Measurements from ENCODE around the gene AFAP1L1. TPM values are rescaled to one million over a fixed set of nuclear protein-coding genes. Genes with fewer than 3 reads are reported as not detected.

AFAP1L1 gene
- total RNA-seq, 1 donor, result 1.1 TPM

- Histone ChIP-seq H3K4me2 (ENCODE audit: insufficient read depth, low read length) (no peak overlapping the region), H3K9me3 (ENCODE audit: low read depth, low read length) (no peaks in the 10 kb centered on the region), H3K4me1 (ENCODE audit: insufficient read depth, low read length) (peaks cover 10% of the 10 kb centered on the region), H3K79me2 (ENCODE audit: insufficient read depth, low read length) (no peaks in the 10 kb centered on the region), H3K4me3 (ENCODE audit: insufficient read depth, low read length) (no peak overlapping the region), H3K27me3 (ENCODE audit: insufficient read depth, low read length) (no peaks in the 10 kb centered on the region), H3K36me3 (ENCODE audit: insufficient read depth, low read length) (no peaks in the 10 kb centered on the region), H4K20me1 (ENCODE audit: insufficient read depth, low read length) (no peaks in the 10 kb centered on the region), H3K27ac (ENCODE audit: low read depth, low read length) (no peak overlapping the region), H2AFZ (ENCODE audit: low read length) (no peak overlapping the region)
- no peak for TF ChIP-seq CTCF (IDR thresholded peaks at IDR 0.05; ENCODE audit: extremely low read depth, low read depth, low read length)
- no peak for DNase-seq (ENCODE audit: insufficient read length, low spot score, missing footprints)
Observed at GRCh38 chr5:149326611-149327010, 55.0 kb downstream of the AFAP1L1 start.

GRCh38 chr5:149328177-149328576 lies 56.5 kb downstream of the AFAP1L1 start:
- no peaks in the 10 kb centered on the region for H3K27me3 ChIP-seq (ENCODE audit: insufficient read depth, low read length)
- H3K4me1 ChIP-seq (ENCODE audit: insufficient read depth, low read length), result peaks cover 7% of the 10 kb centered on the region
- no peaks in the 10 kb centered on the region for H3K9me3 ChIP-seq (ENCODE audit: low read depth, low read length)
- H3K36me3 ChIP-seq (ENCODE audit: insufficient read depth, low read length), result no peaks in the 10 kb centered on the region
- H2AFZ ChIP-seq (ENCODE audit: low read length), result no peak overlapping the region
- H3K79me2 ChIP-seq (ENCODE audit: insufficient read depth, low read length), result no peaks in the 10 kb centered on the region
- no peak overlapping the region for H3K27ac ChIP-seq (ENCODE audit: low read depth, low read length)
- no peak overlapping the region for H3K4me2 ChIP-seq (ENCODE audit: insufficient read depth, low read length)
- DNase-seq (ENCODE audit: insufficient read length, low spot score, missing footprints), result no peak
- H4K20me1 ChIP-seq (ENCODE audit: insufficient read depth, low read length), result no peaks in the 10 kb centered on the region
- no peak overlapping the region for H3K4me3 ChIP-seq (ENCODE audit: insufficient read depth, low read length)
- TF ChIP-seq CTCF (IDR thresholded peaks at IDR 0.05; ENCODE audit: extremely low read depth, low read depth, low read length), result no peak

- DNase-seq (ENCODE audit: insufficient read length, low spot score, missing footprints), result peak; percentile 87
- Histone ChIP-seq H4K20me1 (ENCODE audit: insufficient read depth, low read length) (no peaks in the 10 kb centered on the region), H3K4me3 (ENCODE audit: insufficient read depth, low read length) (no peak overlapping the region), H3K9me3 (ENCODE audit: low read depth, low read length) (no peaks in the 10 kb centered on the region), H3K36me3 (ENCODE audit: insufficient read depth, low read length) (no peaks in the 10 kb centered on the region), H3K79me2 (ENCODE audit: insufficient read depth, low read length) (no peaks in the 10 kb centered on the region), H3K4me1 (ENCODE audit: insufficient read depth, low read length) (peaks cover 14% of the 10 kb centered on the region), H3K27ac (ENCODE audit: low read depth, low read length) (peak overlapping the region; percentile 9), H3K4me2 (ENCODE audit: insufficient read depth, low read length) (no peak overlapping the region), H2AFZ (ENCODE audit: low read length) (peak overlapping the region; percentile 6), H3K27me3 (ENCODE audit: insufficient read depth, low read length) (no peaks in the 10 kb centered on the region)
- TF ChIP-seq CTCF (IDR thresholded peaks at IDR 0.05; ENCODE audit: extremely low read depth, low read depth, low read length), result no peak
Observed at GRCh38 chr5:149333711-149334443, 62.2 kb downstream of the AFAP1L1 start.

GRCh38 chr5:149337736-149338135 lies 66.1 kb downstream of the AFAP1L1 start:
- Histone ChIP-seq H3K36me3 (ENCODE audit: insufficient read depth, low read length) (no peaks in the 10 kb centered on the region), H3K27me3 (ENCODE audit: insufficient read depth, low read length) (no peaks in the 10 kb centered on the region), H3K4me2 (ENCODE audit: insufficient read depth, low read length) (no peak overlapping the region), H3K79me2 (ENCODE audit: insufficient read depth, low read length) (no peaks in the 10 kb centered on the region), H3K4me1 (ENCODE audit: insufficient read depth, low read length) (peaks cover 14% of the 10 kb centered on the region), H4K20me1 (ENCODE audit: insufficient read depth, low read length) (no peaks in the 10 kb centered on the region), H2AFZ (ENCODE audit: low read length) (no peak overlapping the region), H3K4me3 (ENCODE audit: insufficient read depth, low read length) (no peak overlapping the region), H3K27ac (ENCODE audit: low read depth, low read length) (no peak overlapping the region), H3K9me3 (ENCODE audit: low read depth, low read length) (no peaks in the 10 kb centered on the region)
- TF ChIP-seq CTCF (IDR thresholded peaks at IDR 0.05; ENCODE audit: extremely low read depth, low read depth, low read length), result no peak
- DNase-seq (ENCODE audit: insufficient read length, low spot score, missing footprints), result no peak
